Hindlimb muscle (tissue), 1 donor: ENCODE data around the gene OAS1. TPM values are rescaled to one million over a fixed set of nuclear protein-coding genes. Genes with fewer than 3 reads are reported as not detected.

Experiments used
- DNase-seq: peaks from one replicate; pipeline ENCODE4 v3.0.0-alpha.2; 2013
- polyA plus RNA-seq: library from polyadenylated mRNA; unstranded; fragments of 120-200 nt; gene quantifications from one replicate; pipeline ENCODE4 v1.2.1, GENCODE V29; 2013; ENCODE audit not compliant: insufficient read length

OAS1 gene
- polyA plus RNA-seq, 1 donor: 5.2 TPM

DNA sequence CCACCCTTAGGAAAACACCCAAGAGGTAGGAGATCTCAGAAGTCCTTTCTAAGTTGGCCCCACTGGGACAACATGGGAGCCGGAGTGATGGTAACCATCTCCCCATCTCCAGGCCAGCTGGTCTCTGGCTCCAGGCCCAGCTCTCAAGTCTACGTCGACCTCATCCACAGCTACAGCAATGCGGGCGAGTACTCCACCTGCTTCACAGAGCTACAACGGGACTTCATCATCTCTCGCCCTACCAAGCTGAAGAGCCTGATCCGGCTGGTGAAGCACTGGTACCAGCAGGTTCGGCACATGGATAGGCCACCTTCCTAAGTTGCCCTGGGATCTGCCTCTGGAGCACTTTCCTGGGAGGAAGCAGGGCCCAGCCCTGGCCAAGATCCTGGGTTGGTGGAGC, 60.5 kb downstream of the OAS1 start:
- DNase-seq: no peak

DNA sequence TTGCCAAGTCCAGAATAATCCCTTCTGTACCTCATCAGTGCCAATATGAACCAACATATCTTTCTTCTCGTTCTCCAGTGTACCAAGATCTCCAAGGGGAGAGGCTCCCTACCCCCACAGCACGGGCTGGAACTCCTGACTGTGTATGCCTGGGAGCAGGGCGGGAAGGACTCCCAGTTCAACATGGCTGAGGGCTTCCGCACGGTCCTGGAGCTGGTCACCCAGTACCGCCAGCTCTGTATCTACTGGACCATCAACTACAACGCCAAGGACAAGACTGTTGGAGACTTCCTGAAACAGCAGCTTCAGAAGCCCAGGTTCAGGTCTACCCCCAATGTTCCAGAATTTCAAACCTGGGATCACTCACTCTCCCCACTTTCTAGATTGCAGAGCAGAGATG, 61.1 kb downstream of the OAS1 start:
- DNase-seq: no peak

Other genes starting within 250 kb of the OAS1 start
- not detected for gene RPH3A, start 115.2 kb upstream of the OAS1 start, polyA plus RNA-seq
- 6.5 TPM for gene OAS3, start 31.5 kb downstream of the OAS1 start, polyA plus RNA-seq
- gene OAS2, start 71.6 kb downstream of the OAS1 start, polyA plus RNA-seq: 2.8 TPM
- gene DTX1, start 149.8 kb downstream of the OAS1 start, polyA plus RNA-seq: 5.9 TPM
- gene RASAL1, start 228.8 kb downstream of the OAS1 start, polyA plus RNA-seq: 0.08 TPM
- gene CFAP73, start 242.8 kb downstream of the OAS1 start, polyA plus RNA-seq: not detected